Testis (tissue), 2 donors: Measurements from ENCODE around the gene TRAPPC10.
"Not testable (repeated sequence)": the region's sequence is repeated elsewhere in the genome, so short reads cannot be mapped to it uniquely, and the experiment has no call there.

Source experiments
- POLR2A ChIP-seq: fragments of 450-650 bp; IDR thresholded peaks from one replicate; pipeline ENCODE4 v1.6.1; 2017; ENCODE audit warnings: antibody characterized with exemption, mild to moderate bottlenecking, moderate library complexity
- TF ChIP-seq, protein P1 (sequence below), 3 experiments: fragments of 450-650 bp in 2 of 3; fragments of 200-600 bp in 1 of 3; sonication (generic) in 1 of 3; IDR thresholded peaks; one replicate each; pipeline ENCODE4 v1.5.1; 2016 to 2019; ENCODE audit warnings: antibody characterized with exemption in 3 of 3, mild to moderate bottlenecking in 2 of 3, moderate library complexity in 1 of 3

DNA sequence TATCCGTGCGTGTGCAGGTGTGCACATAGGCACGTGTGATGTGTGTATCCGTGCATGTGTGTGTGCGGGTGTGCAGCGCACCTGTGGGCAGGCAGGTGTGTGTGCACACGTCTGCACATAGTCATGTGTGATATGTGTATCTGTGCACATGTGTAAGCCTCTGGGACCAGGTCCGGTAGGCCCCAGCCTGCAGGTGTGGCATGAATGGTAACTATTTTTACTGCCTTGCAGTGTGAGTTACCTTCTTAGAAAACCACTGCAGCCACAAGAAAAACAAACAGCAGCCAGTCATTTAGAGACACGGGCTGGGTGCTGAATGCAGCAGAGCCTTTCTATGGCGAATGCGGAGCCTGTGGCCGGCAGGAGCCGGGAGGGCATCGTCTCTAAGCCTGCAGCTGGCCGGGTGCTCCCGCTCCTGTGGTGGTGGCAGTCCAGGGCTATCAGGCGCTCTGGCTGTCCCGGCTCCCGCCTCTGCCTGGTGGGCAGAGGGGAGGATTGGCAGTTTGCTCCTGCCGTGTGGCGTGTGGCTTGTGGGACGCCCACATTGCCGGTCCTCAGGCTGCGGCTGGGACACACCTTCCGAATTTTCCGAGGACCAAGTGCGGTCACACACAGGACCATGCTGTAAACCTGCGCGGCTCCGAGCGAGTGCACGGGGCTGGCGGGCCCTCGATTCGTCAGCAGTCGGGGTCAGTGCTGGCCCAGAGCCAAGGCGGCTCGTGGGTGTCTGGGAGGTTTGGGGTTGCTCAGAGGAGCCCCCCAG, 143.3 kb downstream of the TRAPPC10 start:
- TF ChIP-seq, protein P1, sequence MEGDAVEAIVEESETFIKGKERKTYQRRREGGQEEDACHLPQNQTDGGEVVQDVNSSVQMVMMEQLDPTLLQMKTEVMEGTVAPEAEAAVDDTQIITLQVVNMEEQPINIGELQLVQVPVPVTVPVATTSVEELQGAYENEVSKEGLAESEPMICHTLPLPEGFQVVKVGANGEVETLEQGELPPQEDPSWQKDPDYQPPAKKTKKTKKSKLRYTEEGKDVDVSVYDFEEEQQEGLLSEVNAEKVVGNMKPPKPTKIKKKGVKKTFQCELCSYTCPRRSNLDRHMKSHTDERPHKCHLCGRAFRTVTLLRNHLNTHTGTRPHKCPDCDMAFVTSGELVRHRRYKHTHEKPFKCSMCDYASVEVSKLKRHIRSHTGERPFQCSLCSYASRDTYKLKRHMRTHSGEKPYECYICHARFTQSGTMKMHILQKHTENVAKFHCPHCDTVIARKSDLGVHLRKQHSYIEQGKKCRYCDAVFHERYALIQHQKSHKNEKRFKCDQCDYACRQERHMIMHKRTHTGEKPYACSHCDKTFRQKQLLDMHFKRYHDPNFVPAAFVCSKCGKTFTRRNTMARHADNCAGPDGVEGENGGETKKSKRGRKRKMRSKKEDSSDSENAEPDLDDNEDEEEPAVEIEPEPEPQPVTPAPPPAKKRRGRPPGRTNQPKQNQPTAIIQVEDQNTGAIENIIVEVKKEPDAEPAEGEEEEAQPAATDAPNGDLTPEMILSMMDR (IDR thresholded peaks at IDR 0.05): not testable (repeated sequence)
- not testable (repeated sequence) for TF ChIP-seq POLR2A
